Peyer's patch (tissue), 4 donors: ENCODE measurements around the gene ELMOD1.

Source experiments
- CTCF ChIP-seq, 6 experiments: fragments of 450-650 bp in 4 of 6; fragments of 200-600 bp in 2 of 6; sonication (generic) in 1 of 6; IDR thresholded peaks; one replicate each; pipeline ENCODE4 v1.5.1; 2017 to 2019; ENCODE audit warnings: antibody characterized with exemption in 6 of 6, mild to moderate bottlenecking in 3 of 6, moderate library complexity in 1 of 6
- POLR2A ChIP-seq, 2 donors: fragments of 450-650 bp; IDR thresholded peaks; one replicate each; pipeline ENCODE4 v1.5.1; 2017; ENCODE audit warnings: antibody characterized with exemption in 2 of 2, mild to moderate bottlenecking in 2 of 2, moderate library complexity in 2 of 2

GRCh38 chr11:107566569-107566968 is 24.4 kb upstream of the ELMOD1 start:
- TF ChIP-seq CTCF (IDR thresholded peaks at IDR 0.05) (no peak), POLR2A (IDR thresholded peaks at IDR 0.05) (no peak)
